ENCODE data around the gene ATXN2.
"Not testable (repeated sequence)": the region's sequence is repeated elsewhere in the genome, so short reads cannot be mapped to it uniquely, and the experiment has no call there.

Gene ATXN2

DNA sequence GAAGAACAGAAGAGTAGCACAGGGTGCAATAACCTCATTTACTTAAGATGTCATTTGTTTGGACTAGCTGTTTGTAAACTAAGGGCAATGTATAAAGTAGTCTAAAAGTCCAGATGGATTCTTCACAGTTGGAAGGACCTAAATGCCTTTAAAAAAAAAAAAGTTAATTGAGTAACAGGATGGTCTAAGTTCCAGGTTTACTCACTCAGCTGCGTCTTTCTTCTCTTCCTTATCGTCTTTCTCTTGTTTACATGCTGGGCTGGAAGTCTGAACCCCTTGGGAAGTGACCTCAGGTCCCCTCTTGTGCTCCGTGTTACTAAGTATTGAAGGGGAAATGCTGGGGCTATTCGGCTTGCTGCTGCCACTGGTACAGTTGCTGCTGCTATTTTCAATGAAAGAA, 110.8 kb downstream of the ATXN2 start:
- no peak for DNase-seq

DNA sequence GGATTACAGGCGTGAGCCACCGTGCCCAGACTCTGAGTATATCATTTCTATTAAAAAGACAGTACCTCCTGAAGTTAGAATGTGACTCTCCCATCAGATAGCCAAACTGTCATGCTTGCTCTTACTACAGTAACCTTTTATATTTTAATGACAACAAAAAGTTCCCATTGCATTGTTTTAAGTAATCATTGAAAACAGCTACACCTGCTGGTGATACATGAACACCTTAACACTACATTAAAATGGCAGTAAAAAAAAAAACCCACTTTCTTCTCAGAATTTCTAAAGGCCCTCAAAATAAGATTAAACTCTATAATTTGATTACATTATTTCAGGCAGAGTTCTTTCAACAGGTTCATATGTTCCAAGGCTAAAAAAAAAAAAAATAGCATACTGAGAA, 116.7 kb downstream of the ATXN2 start:
- no peak for DNase-seq

DNA sequence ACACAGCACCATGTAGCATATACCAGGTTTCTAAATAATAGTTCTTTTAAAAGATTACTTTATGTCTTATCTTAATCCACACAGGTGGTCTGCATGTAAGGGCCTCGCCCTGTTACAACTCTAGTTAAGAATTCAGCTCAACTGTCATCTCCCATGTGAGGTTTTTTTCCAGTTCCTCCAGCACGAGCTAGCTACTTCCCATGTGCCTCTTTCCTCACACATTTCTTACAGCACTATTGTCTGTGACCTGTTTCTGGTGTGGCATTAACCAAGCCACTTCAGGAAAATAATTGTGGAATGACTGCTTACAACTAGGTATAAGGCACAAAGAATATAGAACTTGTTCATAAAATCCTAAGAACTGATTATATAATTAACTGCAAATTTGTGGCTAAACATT, 127.9 kb downstream of the ATXN2 start:
- no peak for DNase-seq

DNA sequence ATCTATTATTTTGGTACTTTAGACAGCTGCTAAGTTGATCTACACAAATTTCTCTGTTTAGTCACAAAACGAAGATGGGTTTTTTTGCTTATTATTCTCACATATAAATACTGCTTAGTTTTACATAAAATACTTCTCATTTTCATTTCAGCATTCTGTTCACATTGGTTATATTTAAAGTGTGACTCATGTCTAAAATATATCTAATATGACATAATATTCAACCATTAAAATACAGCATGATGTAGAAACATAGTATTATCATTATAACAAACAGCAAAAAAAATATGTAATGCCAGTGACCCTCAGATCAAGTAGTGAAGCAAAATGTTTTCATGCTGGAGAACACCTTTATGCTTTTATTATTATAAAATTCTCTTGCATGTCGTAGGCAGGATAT, 129.7 kb downstream of the ATXN2 start:
- no peak for DNase-seq

DNA sequence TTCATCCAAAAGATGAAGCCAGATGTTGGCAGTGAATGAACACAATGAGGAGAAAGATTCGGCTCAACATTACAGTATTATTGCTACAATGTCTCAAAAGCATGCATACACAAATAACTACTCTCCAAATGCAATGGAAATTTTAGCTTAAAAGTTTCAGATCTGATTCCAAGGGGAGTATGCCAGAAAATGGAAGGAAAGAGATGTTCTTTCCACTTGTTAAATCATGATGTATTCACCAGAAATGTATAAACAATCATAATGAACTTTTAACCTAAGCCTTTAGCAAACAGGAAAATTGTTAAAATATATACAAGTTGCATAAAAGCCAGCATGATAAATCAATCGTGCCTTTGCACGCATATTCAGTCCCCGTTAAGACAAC, 131.3 kb downstream of the ATXN2 start:
- DNase-seq, result no peak

DNA sequence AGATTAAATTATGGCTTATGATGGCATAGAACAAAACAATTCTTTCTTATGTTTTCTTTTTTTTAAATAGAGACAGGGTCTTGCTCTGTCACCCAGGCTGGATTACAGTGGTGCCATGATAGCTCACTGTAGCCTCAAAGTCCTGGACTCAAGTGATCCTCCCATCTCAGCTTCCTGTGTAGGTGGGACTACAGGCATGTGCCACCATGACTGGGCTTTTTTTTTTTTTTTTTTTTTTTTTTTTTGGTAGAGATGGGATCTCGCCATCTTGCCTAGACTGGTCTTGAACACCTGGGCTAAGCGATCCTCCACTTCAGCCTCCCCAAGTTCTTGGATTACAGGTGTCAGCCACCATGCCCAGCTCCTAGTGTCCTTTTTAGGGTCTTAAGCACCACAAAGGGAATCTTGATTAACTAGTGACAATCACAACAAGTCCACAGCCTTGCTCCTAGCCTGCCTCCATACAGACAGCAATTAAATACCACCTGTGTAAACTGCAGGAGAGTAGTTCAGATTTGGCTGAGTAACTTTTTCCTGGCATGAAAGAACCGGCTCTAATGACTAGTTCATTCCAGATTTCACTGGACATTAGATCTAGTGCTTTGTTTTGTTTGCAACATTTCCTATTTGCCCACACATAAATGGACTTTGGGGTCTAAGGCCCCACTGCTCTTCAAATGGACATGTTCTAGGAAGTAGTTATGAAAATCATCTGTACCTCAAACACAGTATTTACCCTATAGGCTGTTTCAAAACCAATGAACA, 131.8 kb downstream of the ATXN2 start:
- DNase-seq, result no peak

DNA sequence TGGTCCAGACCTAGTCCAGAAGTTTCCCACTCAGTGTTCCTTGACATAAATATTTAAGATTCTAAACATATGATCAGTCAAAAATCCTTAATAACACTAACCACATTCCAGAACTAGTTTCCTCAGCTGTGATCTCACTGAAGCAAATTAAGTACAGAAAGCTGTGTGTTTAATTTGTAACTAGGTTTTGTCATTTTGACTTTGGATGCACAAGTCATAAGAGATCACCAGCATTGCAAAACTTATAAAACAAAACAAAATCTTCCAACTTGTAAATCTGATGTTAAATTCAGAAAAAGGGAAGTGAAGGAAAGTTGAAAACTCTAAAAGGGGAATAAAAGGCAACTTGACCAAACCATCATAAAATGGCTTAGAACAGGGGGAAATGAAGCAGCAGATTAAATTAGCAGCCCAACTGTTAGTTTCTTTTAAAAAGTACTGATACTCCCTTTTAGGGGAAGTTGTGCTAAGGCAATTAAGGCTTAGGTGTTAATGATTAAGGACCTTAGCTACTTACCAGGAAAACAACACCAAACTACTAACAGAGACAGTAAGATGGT, 136.8 kb downstream of the ATXN2 start:
- DNase-seq, result no peak

DNA sequence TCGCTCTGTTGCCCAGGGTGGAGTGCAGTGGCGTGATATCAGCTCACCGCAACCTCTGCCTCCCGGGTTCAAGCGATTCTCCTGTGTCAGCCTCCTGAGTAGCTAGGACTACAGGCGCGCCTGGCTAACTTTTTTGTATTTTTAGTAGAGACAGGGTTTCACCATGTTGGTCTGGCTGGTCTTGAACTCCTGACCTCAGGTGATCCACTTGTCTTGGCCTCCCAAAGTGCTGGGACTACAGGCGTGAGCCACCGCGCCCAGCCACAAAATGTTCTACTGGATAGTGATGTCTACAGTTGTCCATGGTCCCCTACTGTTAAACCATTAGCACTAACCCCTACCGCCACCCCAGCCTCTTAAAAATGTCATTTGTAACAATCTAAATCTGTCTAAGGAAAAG, 139.0 kb downstream of the ATXN2 start:
- DNase-seq, result not testable (repeated sequence)

DNA sequence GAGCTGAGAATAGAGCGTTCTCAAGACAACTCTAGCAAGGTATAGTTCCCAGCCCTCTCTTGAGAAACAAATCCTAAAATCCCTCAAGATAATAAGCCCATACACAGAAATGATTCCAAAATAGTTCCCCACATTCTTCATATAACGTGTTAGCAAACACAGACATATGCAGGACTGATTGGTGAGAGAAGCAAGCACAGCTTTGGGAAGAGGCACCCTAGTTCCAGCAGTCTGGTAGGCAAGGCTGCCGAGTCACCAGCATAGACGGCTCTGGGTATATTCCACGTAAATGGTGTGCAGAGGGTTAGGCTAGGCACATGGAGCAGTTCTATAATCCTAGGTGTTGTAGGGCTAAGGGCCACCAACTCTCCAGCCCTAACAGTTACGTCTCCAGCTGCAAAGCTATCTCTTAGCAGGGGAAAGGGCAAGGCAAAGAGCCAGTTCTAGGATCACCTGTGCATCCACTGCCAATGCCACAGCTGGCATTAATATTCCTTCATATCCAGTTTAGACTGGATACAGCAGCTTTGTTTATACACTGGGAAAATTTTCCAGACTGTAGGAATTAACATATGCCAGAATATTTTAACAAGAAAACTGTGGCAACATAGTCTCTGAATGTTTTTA, 140.5 kb downstream of the ATXN2 start:
- no peak for DNase-seq

DNA sequence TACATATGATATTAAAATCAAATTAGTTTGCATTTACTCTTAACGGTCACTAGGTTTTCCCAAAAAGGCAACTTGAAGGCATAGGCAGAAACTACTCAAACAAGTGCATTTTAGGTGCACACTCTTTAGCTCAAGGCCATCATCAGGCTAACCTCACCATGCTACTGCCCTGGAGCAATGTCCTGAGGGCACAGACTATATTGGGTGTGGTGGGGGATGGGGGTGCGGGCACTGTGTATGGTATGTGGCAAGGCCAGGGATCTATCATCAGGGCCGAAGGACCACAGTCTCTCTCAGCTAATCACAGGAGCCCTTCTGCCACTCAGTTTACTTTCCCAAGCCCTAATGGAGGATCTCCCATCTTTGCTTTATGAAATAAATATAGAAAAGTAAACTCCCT, 141.5 kb downstream of the ATXN2 start:
- DNase-seq, result no peak

DNA sequence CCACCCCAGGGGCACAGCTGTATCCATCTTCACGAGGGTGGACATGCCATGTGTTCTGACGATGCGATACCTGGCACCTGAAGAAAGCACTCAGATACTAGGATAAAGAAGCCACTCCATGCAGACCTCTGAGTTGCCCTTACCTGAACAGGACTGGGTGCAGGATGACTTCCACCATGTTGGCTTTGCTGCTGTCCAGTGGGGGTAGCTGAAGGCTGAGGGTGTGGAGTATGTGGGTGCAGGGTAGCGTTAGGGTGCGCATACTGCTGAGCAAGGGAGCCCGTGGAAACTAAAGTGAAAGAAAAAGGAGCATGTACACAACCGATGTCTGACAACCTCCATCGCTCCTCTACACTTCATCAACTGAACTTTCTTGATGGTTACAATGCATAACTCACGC, 142.0 kb downstream of the ATXN2 start:
- no peak for DNase-seq

DNA sequence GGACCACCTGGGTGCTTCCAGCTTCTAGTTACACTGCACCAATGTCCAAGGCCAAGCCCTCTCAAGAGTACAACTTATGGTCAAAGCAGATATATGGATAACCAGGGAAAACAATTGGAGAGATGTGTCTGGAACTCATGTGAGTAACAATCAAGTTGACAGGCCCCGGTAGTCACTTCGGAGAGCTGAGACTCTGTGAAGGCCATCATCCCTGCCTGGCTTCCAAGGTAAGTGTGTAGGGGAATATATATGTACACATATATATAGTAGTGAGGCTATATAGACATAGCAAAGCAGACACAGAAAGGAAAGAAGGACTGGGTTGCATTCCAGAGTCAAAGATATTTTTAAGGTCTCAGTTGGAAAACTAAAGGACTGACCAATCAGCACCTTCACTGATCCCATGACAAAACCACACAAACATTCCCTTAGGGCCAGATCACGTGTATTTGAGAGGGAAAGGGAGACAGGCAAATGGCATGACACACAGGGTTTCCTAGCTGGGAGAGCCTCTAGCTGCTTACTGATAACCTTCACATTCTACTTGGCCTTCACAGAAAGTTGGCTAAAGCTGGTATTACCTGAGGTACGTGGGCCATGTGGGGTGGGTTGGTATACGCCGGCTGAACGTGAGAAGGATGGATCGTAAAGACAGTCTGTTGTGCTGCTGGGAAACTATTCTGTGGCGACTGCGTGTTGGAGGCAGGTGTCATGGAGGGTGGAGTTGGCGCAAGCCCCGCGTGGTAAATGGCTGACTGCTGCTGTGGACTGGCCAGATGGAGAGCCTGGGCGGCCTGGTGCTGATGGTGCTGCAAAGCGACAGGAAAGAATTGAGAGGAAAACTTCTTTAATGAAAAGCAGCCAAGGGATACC, 143.4 kb downstream of the ATXN2 start:
- no peak for DNase-seq

DNA sequence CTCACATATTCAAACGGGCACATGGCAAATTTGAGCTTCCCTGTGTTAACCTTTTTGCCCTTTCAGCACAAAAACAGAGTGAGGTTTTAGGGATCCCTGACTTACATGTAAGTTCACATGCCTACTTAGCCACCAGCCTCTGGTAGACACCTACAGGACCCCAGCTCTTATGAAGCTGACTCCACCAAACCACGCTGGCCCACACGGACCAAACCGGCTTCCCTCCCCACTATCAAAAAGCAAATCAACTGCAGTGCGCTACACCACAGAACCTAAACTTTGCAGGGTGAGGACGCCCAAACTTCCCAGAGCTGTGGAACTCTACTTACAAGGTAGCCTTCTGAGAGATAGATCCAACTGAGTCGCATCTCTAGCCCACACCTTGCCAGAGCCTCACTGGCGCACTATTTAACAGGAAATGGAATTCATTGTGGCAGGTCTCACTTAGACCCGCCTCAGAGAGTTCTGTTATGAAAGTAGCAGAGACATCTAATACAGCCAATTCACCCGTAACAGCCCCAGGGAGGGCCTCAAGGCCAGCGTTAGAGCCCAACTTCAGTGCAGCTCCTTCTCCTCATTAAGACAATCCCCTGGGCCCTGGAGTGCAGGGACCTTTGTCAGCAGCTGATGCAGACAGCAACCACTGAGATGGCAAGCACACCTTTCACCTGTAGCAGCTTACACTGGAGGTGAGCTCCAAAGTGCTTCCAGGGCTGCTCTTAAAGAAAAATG, 144.2 kb downstream of the ATXN2 start:
- no peak for DNase-seq

DNA sequence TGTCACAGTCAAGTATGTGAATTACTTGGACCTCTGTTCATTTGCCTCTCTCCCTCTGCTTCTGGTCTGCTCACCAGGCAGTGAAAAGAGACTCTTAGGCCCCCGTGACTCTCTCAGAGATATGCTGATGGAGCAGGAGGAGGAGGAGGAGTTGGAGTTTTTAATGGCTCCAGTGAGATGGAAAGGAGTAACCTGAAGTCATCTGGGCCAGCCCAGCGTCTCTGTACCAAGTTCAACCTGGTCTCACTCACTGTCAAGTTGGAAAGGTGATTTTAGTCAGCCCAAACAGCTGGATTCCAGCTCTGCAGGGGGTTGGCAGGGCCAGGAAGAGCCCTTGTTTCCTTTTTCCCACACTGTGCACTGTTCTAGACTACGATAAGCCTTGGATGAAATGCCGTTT, 144.8 kb downstream of the ATXN2 start:
- no peak for DNase-seq

DNA sequence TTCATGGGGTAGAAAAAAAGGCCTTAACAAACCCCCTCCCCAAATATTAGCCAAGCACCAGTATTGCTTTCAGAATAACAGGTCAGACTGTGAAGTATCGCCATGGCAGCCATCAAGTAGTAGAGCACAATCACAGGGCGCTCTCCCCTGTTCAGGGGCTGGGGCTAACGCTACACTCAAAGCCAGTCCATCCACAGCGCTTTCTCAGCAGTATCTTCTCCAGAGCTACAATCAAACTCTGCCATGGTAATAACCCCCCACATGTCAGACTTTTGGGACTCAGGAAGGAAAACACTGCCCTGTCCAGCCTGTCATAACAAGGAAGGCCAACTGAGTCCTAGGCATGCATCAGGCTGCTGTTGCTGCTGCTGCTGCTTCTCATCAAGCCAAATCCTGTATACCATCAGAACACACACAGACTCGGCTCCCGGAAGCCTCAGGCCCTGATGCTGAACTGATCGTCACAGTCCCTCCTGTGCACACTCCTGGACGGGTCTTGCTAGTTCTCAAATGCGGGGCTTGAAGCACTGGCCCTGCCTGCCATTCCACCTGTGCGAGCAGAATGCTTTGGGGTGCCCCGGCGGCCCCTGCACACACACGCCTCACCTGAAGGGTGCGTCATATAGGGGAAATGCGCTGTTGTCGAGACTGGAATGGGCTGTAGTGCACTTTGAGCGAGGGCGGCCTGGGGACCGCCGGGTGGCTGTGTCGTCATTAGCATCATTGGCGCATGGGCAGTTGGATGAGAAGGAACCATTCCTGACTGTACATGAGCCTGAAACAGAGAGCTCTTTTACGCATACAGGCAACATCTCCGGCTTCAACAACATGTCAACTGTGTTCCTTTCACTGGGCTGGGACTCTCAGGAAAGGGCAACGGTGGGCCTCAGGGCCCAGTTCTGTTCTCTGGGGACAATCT, 145.8 kb downstream of the ATXN2 start:
- DNase-seq, result no peak

DNA sequence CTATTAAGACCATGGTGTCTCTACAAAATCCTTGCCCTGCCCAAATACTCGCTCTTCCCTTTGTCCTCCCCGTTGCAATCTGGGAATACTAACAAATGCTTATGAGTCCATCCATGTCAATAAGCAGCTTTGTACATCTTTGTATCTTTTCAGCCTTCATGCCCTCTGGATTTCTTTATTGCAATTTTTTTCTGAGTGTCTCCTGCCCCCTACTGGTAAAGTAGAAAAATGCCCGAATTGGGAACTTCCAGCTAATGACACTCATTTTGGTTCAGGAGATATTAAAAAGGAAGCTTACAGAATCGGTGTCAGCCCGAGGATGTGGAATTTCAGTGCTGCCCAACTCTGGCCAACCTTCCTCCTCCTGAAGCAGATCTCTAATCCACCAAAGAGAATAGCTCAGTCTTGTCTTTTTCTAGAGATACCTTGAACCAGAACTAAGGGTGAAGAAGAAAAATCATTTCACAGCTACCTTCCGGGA, 147.4 kb downstream of the ATXN2 start:
- no peak for DNase-seq

DNA sequence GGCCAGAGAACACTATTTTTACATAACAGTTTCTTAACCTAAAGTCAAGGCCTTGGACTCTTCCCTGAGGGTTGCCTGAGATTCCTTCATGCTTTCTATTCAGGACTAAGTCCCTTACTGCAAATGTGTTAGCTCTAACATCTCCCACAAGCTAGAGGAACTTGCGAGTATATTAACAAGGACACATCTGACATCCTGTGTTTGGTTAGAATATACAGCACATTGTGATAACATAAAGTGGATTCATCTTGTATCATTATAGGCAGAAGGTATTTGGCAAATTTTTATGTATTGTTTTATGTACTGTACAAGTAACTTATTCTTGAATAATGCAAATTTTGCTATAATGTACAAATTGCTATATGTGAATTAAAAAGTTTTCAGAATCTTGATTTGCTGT, 147.9 kb downstream of the ATXN2 start:
- no peak for DNase-seq

DNA sequence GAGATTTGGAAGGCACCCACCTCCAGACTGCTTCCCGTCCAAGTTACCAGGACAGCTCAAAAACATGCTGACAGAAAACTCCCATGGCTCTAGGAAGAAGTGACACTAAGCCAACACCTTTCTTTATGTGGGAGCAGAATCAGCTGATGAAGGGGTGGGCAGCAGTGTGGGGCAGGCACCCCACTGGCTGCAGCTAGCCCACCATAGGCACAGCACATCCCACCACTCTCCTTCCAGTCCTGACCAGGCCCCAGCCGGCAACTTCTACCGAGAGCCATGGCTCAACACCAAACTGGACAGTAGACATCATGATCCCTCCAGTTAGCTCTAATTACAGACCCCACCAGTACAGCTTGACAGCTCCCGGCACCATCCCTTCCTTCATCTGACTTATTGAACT, 148.4 kb downstream of the ATXN2 start:
- no peak for DNase-seq

DNA sequence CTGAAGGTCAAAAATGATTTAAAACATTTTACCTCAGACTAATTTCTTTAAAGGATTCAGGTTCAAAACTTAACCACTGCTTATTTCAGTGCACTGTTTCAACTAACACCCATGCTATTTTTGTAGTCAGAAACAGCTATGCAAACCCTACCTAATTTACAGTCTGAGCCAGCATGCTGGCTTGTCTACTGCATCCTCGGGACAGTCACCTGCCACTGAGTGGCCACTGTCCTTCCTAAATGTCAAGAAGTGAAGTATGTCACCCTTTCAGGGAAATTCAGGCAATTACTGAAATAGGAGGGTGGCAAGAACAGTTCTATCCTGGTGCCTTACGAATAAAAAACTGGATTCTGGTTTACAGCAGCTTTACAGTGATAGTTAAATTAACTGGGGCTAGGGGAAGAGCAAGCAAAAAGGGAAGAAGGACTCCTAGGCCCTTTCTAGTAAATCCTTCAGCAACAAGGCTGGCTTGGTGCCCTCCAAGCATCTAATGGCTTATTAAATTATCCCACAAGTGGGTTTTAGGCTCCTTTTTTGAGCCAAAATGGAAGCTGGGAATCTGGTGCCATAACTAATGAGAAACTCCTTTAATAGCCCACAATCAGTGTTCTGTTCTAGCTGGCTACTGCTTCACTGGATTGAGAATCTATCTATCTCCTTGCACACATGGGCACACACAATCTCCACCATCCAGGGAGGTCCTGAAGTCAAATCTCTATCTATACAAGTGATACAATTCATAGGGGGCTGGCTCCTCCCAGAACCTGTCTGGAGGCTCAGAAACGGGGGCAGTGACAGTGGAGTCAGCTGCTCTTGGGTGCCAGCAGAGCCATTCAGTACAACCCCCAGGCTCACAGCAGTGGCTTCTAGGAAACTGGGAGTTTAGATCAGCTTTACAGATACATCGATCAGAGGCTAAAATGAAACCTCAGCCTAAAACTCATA, 150.0 kb downstream of the ATXN2 start:
- no peak for DNase-seq

DNA sequence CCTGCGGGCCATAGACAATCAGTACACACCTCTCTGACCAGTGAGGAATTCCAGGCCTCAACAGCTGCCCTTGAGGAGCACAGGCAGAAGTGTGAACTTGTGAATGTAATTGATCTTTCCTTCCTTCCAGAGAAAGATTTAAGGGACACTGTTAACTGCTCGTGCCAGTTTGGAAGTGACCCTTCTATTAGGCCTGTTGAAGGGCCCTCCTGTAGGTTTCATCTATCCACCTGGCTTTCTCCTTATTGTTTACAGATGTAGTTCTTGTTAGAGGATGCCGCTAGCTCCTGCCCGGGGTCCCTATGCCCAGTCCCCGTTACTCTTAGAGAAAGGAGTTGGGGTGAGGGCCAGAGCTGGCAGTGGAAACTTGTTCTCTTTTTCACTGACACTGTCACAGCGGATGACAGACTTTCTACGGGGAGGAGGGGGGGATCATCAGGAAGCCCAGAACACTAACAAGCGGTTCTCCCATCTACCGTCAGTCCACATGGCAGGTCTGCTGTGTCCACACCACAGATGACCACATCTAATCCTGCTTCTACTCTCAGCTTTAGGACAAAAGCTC, 150.8 kb downstream of the ATXN2 start:
- DNase-seq, result no peak
